HEK293 (cell line): ENCODE data around the gene SDS.

Source experiments
- CTCF ChIA-PET: fragments of 350-600 bp; formaldehyde crosslinking; extraction: SDS; loops from one replicate; lab custom pipeline; 2021; ENCODE audit warnings: antibody characterized with exemption; lab: Yijun Ruan, JAX
- POLR2A ChIA-PET: fragments of 300-600 bp; formaldehyde crosslinking; extraction: SDS; loops from one replicate; lab custom pipeline; 2020; ENCODE audit warnings: antibody characterized with exemption, inconsistent platforms; lab: Yijun Ruan, JAX
- H3K27ac ChIP-seq: fragments of 200-500 bp; sonication (Bioruptor generic); 2 replicates; pipeline ENCODE4 v1.5.1; 2014; ENCODE audit warnings: low read depth, low read length, control low read depth, inconsistent platforms; ENCODE audit errors: extremely low read depth
- H3K36me3 ChIP-seq, 2 experiments: fragments of 200-500 bp in 1 of 2; sonication (Bioruptor generic) in 1 of 2; 1 replicate in 1 of 2; 2 replicates in 1 of 2; pipeline ENCODE4 v1.5.1; 2014 to 2017; ENCODE audit warnings: inconsistent platforms in 2 of 2, low read length in 2 of 2; ENCODE audit not compliant: control insufficient read depth in 2 of 2, insufficient read depth in 1 of 2
- H3K4me1 ChIP-seq: fragments of 200-500 bp; sonication (Bioruptor generic); 2 replicates; pipeline ENCODE4 v1.5.1; 2014; ENCODE audit warnings: mild to moderate bottlenecking, low read length, inconsistent platforms; ENCODE audit not compliant: control insufficient read depth, insufficient read depth
- H3K4me3 ChIP-seq: 2 replicates; pipeline ENCODE4 v1.5.1; 2011; ENCODE audit warnings: low read depth, mild to moderate bottlenecking, control low read depth, low read length, moderate library complexity
- H3K9me3 ChIP-seq: fragments of 200-500 bp; sonication (Bioruptor generic); 2 replicates; pipeline ENCODE4 v1.5.1; 2014; ENCODE audit warnings: low read depth, low read length, inconsistent platforms; ENCODE audit not compliant: control insufficient read depth, insufficient read depth
- GLIS1 ChIP-seq: fragments of 450-650 bp; formaldehyde crosslinking; IDR thresholded peaks from 2 replicates; pipeline ENCODE4 v1.5.1; 2016; ENCODE audit warnings: missing biosample characterization, missing genetic modification characterization
- GLIS2 ChIP-seq: fragments of 450-650 bp; formaldehyde crosslinking; IDR thresholded peaks from 2 replicates; pipeline ENCODE4 v1.5.1; 2016; ENCODE audit warnings: missing biosample characterization, missing genetic modification characterization
- KLF16 ChIP-seq: fragments of 450-650 bp; formaldehyde crosslinking; IDR thresholded peaks from 2 replicates; pipeline ENCODE4 v1.5.1; 2017; ENCODE audit warnings: missing biosample characterization, missing genetic modification characterization
- KLF7 ChIP-seq: fragments of 450-650 bp; formaldehyde crosslinking; IDR thresholded peaks from 2 replicates; pipeline ENCODE4 v1.5.1; 2016; ENCODE audit warnings: missing biosample characterization, missing genetic modification characterization, borderline replicate concordance
- KLF8 ChIP-seq: fragments of 450-650 bp; formaldehyde crosslinking; IDR thresholded peaks from 2 replicates; pipeline ENCODE4 v1.5.1; 2016; ENCODE audit warnings: missing biosample characterization, missing genetic modification characterization
- ZBTB20 ChIP-seq: fragments of 450-650 bp; formaldehyde crosslinking; IDR thresholded peaks from 2 replicates; pipeline ENCODE4 v1.5.1; 2016; ENCODE audit warnings: missing biosample characterization, missing genetic modification characterization
- ZFHX2 ChIP-seq: fragments of 450-650 bp; formaldehyde crosslinking; conservative IDR thresholded peaks from 2 replicates; pipeline ENCODE4 v1.5.1; 2016; ENCODE audit warnings: missing biosample characterization, missing genetic modification characterization
- ZIC2 ChIP-seq: fragments of 450-650 bp; formaldehyde crosslinking; IDR thresholded peaks from 2 replicates; pipeline ENCODE4 v1.5.1; 2016; ENCODE audit warnings: missing biosample characterization, missing genetic modification characterization
- ZNF157 ChIP-seq: fragments of 450-650 bp; formaldehyde crosslinking; IDR thresholded peaks from 2 replicates; pipeline ENCODE4 v1.5.1; 2016; ENCODE audit warnings: missing biosample characterization, missing genetic modification characterization
- ZNF239 ChIP-seq: fragments of 450-650 bp; formaldehyde crosslinking; IDR thresholded peaks from 2 replicates; pipeline ENCODE4 v1.5.1; 2016; ENCODE audit warnings: missing biosample characterization, missing genetic modification characterization
- ZNF423 ChIP-seq: fragments of 450-650 bp; formaldehyde crosslinking; IDR thresholded peaks from 2 replicates; pipeline ENCODE4 v1.5.1; 2016; ENCODE audit warnings: missing biosample characterization, missing genetic modification characterization
- ZNF555 ChIP-seq: fragments of 450-650 bp; formaldehyde crosslinking; conservative IDR thresholded peaks from 2 replicates; pipeline ENCODE4 v1.5.1; 2017; ENCODE audit warnings: missing biosample characterization, mild to moderate bottlenecking, missing genetic modification characterization, inconsistent platforms
- ZNF561 ChIP-seq: fragments of 450-650 bp; IDR thresholded peaks from 2 replicates; pipeline ENCODE4 v1.5.1; 2018; ENCODE audit warnings: missing biosample characterization, missing genetic modification characterization, borderline replicate concordance
- ZNF76 ChIP-seq: fragments of 450-650 bp; formaldehyde crosslinking; IDR thresholded peaks from 2 replicates; pipeline ENCODE4; 2016; ENCODE audit warnings: low read depth, missing biosample characterization, missing genetic modification characterization, borderline replicate concordance
- ZNF837 ChIP-seq: fragments of 450-650 bp; formaldehyde crosslinking; IDR thresholded peaks from 2 replicates; pipeline ENCODE4 v1.5.1; 2016; ENCODE audit warnings: missing biosample characterization, missing genetic modification characterization
- TF ChIP-seq, protein P1 (sequence below): fragments of 450-650 bp; formaldehyde crosslinking; IDR thresholded peaks from 2 replicates; pipeline ENCODE4 v1.5.1; 2016; ENCODE audit warnings: missing biosample characterization, missing genetic modification characterization
- TF ChIP-seq, protein P2 (sequence below): fragments of 450-650 bp; formaldehyde crosslinking; IDR thresholded peaks from 2 replicates; pipeline ENCODE4 v1.5.1; 2016; ENCODE audit warnings: missing biosample characterization, missing genetic modification characterization
- TF ChIP-seq, protein P3 (sequence below): fragments of 450-650 bp; formaldehyde crosslinking; IDR thresholded peaks from 2 replicates; pipeline ENCODE4 v1.5.1; 2016; ENCODE audit warnings: missing biosample characterization, missing genetic modification characterization
- TF ChIP-seq, protein P4 (sequence below): fragments of 450-650 bp; formaldehyde crosslinking; IDR thresholded peaks from 2 replicates; pipeline ENCODE4 v1.5.1; 2017; ENCODE audit warnings: missing biosample characterization, missing genetic modification characterization

The SDS gene

DNA sequence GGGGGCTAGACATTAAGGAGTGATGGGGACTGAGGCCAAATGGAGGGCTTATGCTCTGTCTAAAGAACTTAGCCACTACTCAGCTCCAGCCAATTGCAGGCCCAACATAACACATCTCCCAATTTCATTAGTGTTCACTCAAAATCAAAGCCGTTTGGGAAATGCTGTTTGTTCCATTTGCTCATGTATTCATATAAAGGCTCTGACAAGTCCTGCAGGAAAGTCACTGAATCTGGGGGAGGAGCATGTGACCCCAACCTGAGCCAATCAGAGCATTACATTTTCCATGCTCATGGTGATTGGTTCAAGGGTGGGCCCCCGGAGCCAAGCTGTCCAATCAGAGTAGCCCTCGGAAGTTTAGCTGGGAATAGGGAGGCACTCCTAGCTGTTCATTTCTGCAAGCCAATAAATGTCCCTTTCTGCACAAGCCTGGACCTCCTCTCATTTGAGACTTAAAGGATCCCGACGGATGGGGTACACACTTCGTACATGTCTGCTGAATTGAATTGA is 39.4 kb upstream of the SDS start:
- ChIA-PET CTCF (interaction anchor here (0.6 to 1.4 kb wide), 2 partner anchors 19 to 258 kb away, joined by 3 to 4 read pairs; no protein-coding TSS in a partner anchor), POLR2A (no interaction called here)
- TF ChIP-seq ZNF239 (tag by site-specific recombination) (peak; percentile 99), ZNF837 (tag by site-specific recombination) (no peak)

DNA sequence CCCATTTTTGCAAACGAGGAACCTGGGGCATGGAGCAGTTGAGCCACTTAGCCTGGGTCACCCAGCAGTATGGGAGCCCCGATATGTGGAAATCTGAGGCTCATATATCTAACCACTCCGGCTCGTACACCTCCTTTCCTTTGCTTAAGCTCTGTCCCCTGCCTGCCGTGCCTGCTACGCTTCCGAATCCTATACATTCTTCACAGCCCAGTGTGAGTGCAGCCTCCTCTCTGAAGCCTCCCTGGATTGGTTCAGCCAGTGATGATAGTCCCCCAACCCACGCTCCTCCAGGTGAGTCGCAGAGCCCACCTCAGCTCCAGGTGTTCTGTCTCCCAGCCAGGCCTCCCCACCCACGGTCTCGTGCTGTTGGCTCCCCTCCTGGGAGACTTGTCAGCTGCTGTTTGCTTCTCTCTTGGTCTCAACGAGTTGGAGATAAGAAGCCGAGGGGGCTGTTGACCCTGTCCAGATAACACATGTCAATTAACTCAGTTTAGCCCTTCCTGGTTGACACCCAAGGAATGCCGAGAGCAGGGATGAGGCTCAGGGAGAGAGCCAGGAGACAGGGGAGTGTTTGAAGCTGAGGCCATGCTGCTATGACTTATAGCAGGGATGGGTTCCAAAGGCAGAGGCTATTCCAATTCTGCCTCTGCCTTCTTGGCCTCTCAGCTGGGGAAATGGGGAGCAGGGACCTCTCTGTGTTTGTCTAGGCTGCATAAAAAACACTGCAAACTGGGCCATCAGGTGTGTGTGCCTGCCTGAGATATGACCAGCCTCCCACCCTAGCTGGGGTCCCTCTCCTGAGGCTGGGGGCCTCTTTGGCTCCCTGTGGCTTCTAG is 37.5 kb upstream of the SDS start:
- Histone ChIP-seq H3K27ac (no peak overlapping the region), H3K4me3 (no peak overlapping the region), H3K36me3 (no peaks in the 10 kb centered on the region), H3K9me3 (no peaks in the 10 kb centered on the region), H3K4me1 (no peaks in the 10 kb centered on the region)
- CTCF ChIA-PET = interaction anchor here (0.5 to 0.8 kb wide), 4 partner anchors 17 to 480 kb away, joined by 3 to 5 read pairs (median 3); no protein-coding TSS in a partner anchor
- POLR2A ChIA-PET = no interaction called here
- TF ChIP-seq, protein P1, sequence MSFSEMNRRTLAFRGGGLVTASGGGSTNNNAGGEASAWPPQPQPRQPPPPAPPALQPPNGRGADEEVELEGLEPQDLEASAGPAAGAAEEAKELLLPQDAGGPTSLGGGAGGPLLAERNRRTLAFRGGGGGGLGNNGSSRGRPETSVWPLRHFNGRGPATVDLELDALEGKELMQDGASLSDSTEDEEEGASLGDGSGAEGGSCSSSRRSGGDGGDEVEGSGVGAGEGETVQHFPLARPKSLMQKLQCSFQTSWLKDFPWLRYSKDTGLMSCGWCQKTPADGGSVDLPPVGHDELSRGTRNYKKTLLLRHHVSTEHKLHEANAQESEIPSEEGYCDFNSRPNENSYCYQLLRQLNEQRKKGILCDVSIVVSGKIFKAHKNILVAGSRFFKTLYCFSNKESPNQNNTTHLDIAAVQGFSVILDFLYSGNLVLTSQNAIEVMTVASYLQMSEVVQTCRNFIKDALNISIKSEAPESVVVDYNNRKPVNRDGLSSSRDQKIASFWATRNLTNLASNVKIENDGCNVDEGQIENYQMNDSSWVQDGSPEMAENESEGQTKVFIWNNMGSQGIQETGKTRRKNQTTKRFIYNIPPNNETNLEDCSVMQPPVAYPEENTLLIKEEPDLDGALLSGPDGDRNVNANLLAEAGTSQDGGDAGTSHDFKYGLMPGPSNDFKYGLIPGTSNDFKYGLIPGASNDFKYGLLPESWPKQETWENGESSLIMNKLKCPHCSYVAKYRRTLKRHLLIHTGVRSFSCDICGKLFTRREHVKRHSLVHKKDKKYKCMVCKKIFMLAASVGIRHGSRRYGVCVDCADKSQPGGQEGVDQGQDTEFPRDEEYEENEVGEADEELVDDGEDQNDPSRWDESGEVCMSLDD = no peak
- peak; percentile 34 for TF ChIP-seq ZIC2 (tag by site-specific recombination)
- TF ChIP-seq KLF7 (tag by site-specific recombination) = no peak
- TF ChIP-seq GLIS1 (tag by site-specific recombination) = 0 out of 2 replicates have a peak, but pooled peaks have one; percentile 26

More for the DNA sequence above, 39.4 kb upstream of the SDS start:
- H3K9me3 ChIP-seq = no peaks in the 10 kb centered on the region
- no peak overlapping the region for H3K27ac ChIP-seq
- no peaks in the 10 kb centered on the region for H3K4me1 ChIP-seq
- H3K36me3 ChIP-seq = no peaks in the 10 kb centered on the region
- no peak overlapping the region for H3K4me3 ChIP-seq

DNA sequence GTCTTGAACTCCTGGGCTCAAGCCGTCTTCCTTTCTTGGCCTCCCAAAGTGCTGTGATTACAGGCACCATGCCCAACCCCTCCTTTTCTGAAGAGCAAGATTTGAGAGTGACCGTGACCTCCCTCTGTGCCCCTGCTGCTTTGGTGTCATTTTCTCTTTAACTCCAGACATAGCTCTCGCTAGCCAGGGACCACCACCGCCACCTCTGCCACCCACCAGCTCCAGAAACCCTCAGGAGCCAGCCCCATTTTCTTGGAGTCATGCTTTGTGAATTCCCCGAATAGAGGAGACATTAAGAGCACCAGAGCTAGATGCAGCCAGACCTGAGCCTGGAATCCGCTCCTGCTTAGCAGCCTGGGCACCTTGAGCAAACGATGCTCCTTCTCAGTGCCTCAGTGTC is 36.6 kb upstream of the SDS start:
- H3K27ac ChIP-seq = no peak overlapping the region
- H3K9me3 ChIP-seq = no peaks in the 10 kb centered on the region
- POLR2A ChIA-PET = no interaction called here
- H3K36me3 ChIP-seq = no peaks in the 10 kb centered on the region
- CTCF ChIA-PET = interaction anchor here (0.8 to 1.0 kb wide), 2 partner anchors 20 to 469 kb away, joined by 3 read pairs; no protein-coding TSS in a partner anchor
- no peak overlapping the region for H3K4me3 ChIP-seq
- H3K4me1 ChIP-seq = no peaks in the 10 kb centered on the region
- TF ChIP-seq KLF16 (tag by site-specific recombination) = no peak
- no peak for TF ChIP-seq ZNF555
- TF ChIP-seq ZNF423 (tag by site-specific recombination) = no peak
- no peak for TF ChIP-seq KLF8 (tag by site-specific recombination)
- no peak for TF ChIP-seq ZNF561 (tag by site-specific recombination)
- TF ChIP-seq ZNF157 = no peak

DNA sequence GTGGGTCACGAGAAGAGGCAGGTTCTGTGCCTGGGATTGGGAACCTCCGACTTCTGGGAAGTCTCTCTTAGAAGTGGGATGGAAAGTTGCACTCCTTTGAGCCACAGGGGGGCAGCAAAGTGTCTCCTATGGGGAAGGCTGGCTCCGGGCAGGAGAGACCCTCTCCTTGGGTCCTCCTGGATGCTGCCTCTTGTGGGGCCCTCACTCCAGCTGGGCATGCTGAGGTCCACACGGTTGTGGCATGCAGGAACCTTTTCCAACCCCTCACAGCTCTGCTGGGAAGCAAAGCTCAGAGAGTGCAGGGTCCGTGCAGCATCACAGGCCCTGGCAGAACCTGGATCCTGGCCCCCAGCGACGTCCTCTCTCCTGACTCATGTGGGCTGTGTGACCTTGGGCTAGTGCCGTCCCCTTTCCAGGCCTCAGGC is 35.9 kb upstream of the SDS start:
- Histone ChIP-seq H3K4me3 (no peak overlapping the region), H3K4me1 (no peaks in the 10 kb centered on the region), H3K36me3 (no peaks in the 10 kb centered on the region), H3K9me3 (no peaks in the 10 kb centered on the region), H3K27ac (no peak overlapping the region)
- ChIA-PET CTCF (interaction anchor here (0.7 to 1.0 kb wide), 3 partner anchors 94 to 473 kb away, joined by 3 read pairs; no protein-coding TSS in a partner anchor), POLR2A (no interaction called here)
- no peak for TF ChIP-seq ZBTB20 (tag by site-specific recombination)
- TF ChIP-seq, protein P2, sequence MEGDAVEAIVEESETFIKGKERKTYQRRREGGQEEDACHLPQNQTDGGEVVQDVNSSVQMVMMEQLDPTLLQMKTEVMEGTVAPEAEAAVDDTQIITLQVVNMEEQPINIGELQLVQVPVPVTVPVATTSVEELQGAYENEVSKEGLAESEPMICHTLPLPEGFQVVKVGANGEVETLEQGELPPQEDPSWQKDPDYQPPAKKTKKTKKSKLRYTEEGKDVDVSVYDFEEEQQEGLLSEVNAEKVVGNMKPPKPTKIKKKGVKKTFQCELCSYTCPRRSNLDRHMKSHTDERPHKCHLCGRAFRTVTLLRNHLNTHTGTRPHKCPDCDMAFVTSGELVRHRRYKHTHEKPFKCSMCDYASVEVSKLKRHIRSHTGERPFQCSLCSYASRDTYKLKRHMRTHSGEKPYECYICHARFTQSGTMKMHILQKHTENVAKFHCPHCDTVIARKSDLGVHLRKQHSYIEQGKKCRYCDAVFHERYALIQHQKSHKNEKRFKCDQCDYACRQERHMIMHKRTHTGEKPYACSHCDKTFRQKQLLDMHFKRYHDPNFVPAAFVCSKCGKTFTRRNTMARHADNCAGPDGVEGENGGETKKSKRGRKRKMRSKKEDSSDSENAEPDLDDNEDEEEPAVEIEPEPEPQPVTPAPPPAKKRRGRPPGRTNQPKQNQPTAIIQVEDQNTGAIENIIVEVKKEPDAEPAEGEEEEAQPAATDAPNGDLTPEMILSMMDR (tag by site-specific recombination) = peak; percentile 80
- no peak for TF ChIP-seq ZFHX2 (tag by site-specific recombination)
- peak; percentile 64 for TF ChIP-seq GLIS2 (tag by site-specific recombination)
- TF ChIP-seq, protein P3, sequence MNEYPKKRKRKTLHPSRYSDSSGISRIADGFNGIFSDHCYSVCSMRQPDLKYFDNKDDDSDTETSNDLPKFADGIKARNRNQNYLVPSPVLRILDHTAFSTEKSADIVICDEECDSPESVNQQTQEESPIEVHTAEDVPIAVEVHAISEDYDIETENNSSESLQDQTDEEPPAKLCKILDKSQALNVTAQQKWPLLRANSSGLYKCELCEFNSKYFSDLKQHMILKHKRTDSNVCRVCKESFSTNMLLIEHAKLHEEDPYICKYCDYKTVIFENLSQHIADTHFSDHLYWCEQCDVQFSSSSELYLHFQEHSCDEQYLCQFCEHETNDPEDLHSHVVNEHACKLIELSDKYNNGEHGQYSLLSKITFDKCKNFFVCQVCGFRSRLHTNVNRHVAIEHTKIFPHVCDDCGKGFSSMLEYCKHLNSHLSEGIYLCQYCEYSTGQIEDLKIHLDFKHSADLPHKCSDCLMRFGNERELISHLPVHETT = no peak
- no peak for TF ChIP-seq ZNF76 (tag by site-specific recombination)
- TF ChIP-seq, protein P4, sequence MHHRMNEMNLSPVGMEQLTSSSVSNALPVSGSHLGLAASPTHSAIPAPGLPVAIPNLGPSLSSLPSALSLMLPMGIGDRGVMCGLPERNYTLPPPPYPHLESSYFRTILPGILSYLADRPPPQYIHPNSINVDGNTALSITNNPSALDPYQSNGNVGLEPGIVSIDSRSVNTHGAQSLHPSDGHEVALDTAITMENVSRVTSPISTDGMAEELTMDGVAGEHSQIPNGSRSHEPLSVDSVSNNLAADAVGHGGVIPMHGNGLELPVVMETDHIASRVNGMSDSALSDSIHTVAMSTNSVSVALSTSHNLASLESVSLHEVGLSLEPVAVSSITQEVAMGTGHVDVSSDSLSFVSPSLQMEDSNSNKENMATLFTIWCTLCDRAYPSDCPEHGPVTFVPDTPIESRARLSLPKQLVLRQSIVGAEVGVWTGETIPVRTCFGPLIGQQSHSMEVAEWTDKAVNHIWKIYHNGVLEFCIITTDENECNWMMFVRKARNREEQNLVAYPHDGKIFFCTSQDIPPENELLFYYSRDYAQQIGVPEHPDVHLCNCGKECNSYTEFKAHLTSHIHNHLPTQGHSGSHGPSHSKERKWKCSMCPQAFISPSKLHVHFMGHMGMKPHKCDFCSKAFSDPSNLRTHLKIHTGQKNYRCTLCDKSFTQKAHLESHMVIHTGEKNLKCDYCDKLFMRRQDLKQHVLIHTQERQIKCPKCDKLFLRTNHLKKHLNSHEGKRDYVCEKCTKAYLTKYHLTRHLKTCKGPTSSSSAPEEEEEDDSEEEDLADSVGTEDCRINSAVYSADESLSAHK (tag by site-specific recombination) = no peak
